Hematopoietic multipotent progenitor cell treated with erythropoietin and hydrocortisone succinate and interleukin-3 and kit ligand, for 4 days (in vitro differentiated cells): ENCODE results near the gene HSD17B2.
"Not testable (repeated sequence)": the region's sequence is repeated elsewhere in the genome, so short reads cannot be mapped to it uniquely, and the experiment has no call there.

ENCODE experiments used
- DNase-seq: peaks from one replicate; pipeline ENCODE4 v3.0.0-alpha.2; 2015

The HSD17B2 gene

GRCh38 chr16:82137822-82138167 is 102.7 kb downstream of the HSD17B2 start:
- peak; percentile 67 for DNase-seq

- DNase-seq: no peak
Measured at GRCh38 chr16:82138478-82139285, 103.6 kb downstream of the HSD17B2 start.

GRCh38 chr16:82139286-82139571 is 104.2 kb downstream of the HSD17B2 start:
- not testable (repeated sequence) for DNase-seq

- DNase-seq: peak; percentile 57
Measured at GRCh38 chr16:82146556-82146955, 111.5 kb downstream of the HSD17B2 start.

GRCh38 chr16:82146957-82147356 is 111.9 kb downstream of the HSD17B2 start:
- no peak for DNase-seq

GRCh38 chr16:82147546-82147945 is 112.5 kb downstream of the HSD17B2 start:
- no peak for DNase-seq
